HG02938 (cell line): ENCODE data around the gene SLC25A21.
"Not testable (repeated sequence)": the region's sequence is repeated elsewhere in the genome, so short reads cannot be mapped to it uniquely, and the experiment has no call there.

Experiments
- ATAC-seq: cut with Tn5 transposase; IDR thresholded peaks from one replicate; pipeline ENCODE4 v1.9.1; 2021; ENCODE audit warnings: mild to moderate bottlenecking, moderate library complexity; ENCODE audit not compliant: unreplicated experiment

The SLC25A21 gene

GRCh38 chr14:37187294-37187693 lies 14.9 kb upstream of the SLC25A21 start:
- no peak for ATAC-seq

GRCh38 chr14:37186865-37187264 lies 14.5 kb upstream of the SLC25A21 start:
- no peak for ATAC-seq

GRCh38 chr14:37185670-37186069 lies 13.3 kb upstream of the SLC25A21 start:
- no peak for ATAC-seq

- not testable (repeated sequence) for ATAC-seq
Observed at GRCh38 chr14:37184520-37184919, 12.1 kb upstream of the SLC25A21 start.

- no peak for ATAC-seq
Observed at GRCh38 chr14:37181441-37181840, 9.0 kb upstream of the SLC25A21 start.

GRCh38 chr14:37180886-37181285 lies 8.5 kb upstream of the SLC25A21 start:
- ATAC-seq, result not testable (repeated sequence)

- ATAC-seq, result no peak
Observed at GRCh38 chr14:37179896-37180502, 7.6 kb upstream of the SLC25A21 start.

- no peak for ATAC-seq
Observed at GRCh38 chr14:37172936-37173614, 669 bp upstream of the SLC25A21 start.

- no peak for ATAC-seq
Observed at GRCh38 chr14:37171678-37172023, 755 bp downstream of the SLC25A21 start.

GRCh38 chr14:37170993-37171392 lies 1.4 kb downstream of the SLC25A21 start:
- no peak for ATAC-seq

- no peak for ATAC-seq
Observed at GRCh38 chr14:37170237-37170636, 2.2 kb downstream of the SLC25A21 start.

GRCh38 chr14:37168721-37169120 lies 3.7 kb downstream of the SLC25A21 start:
- no peak for ATAC-seq

GRCh38 chr14:37167151-37168047 lies 5.0 kb downstream of the SLC25A21 start:
- ATAC-seq, result no peak

GRCh38 chr14:37165794-37166193 lies 6.6 kb downstream of the SLC25A21 start:
- ATAC-seq, result no peak

GRCh38 chr14:37162307-37162706 lies 10.1 kb downstream of the SLC25A21 start:
- not testable (repeated sequence) for ATAC-seq

- ATAC-seq, result no peak
Observed at GRCh38 chr14:37157987-37158386, 14.4 kb downstream of the SLC25A21 start.

- ATAC-seq, result no peak
Observed at GRCh38 chr14:37153483-37153882, 18.9 kb downstream of the SLC25A21 start.

- ATAC-seq, result no peak
Observed at GRCh38 chr14:37153005-37153404, 19.4 kb downstream of the SLC25A21 start.

GRCh38 chr14:37150414-37150813 lies 22.0 kb downstream of the SLC25A21 start:
- no peak for ATAC-seq

GRCh38 chr14:37147310-37147880 lies 25.0 kb downstream of the SLC25A21 start:
- no peak for ATAC-seq

GRCh38 chr14:37146438-37146837 lies 26.0 kb downstream of the SLC25A21 start:
- not testable (repeated sequence) for ATAC-seq
